Renal cortical epithelial cell (primary cell): Measurements from ENCODE around the gene TOX4. TPM values are rescaled to one million over a fixed set of nuclear protein-coding genes. Genes with fewer than 3 reads are reported as not detected.
"Not testable (repeated sequence)": the region's sequence is repeated elsewhere in the genome, so short reads cannot be mapped to it uniquely, and the experiment has no call there.

Experiments
- DNase-seq: peaks from one replicate; pipeline ENCODE4 v3.0.0-alpha.2; 2011; ENCODE audit warnings: low read depth
- total RNA-seq: library from RNA; depleted of rRNA; stranded (reverse); fragments of >200 nt; gene quantifications from 2 replicates; pipeline ENCODE4 v1.2.3, GENCODE V29; 2014

Gene TOX4
- total RNA-seq, 1 donor from 2014 or later: 59.0 TPM

DNA sequence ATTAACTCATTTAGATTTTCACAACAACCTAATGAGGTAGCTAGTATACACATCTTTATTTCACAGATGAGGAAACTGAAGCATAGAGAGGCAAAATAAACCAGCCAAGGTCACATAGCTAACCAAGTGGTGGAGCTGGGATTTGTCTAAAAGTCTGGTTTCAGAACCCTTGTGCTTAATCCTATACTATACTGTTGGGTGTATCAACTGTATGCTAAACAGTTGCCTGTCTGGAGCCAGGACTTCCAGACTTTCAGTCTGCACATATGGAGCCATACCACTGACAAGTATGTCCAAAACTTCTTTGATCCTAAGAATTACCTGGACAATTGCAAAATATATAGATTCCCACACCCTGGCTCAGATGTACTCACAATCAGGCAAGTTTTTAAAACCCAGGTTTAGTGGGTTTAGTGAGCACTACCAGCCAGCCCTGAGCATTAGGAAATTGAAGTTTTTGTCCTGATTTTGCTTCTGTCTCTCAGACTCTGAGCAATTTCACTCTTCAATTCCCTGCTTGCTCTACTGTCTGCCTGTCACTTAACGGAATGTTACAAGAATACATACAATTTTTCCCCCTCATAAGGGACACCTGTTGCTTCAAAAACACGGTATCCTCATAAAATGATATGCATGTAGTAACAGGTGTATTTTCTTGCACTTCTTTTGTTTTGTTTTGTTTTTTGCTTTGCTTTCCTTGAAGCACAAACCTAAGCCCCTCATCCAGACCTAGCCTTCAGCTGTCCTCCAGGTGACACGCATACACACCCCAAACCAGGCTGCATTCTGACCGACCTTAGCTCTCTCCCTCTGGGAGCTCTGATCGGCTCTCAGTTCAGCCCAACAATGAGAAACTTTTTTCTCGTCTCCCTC, 58.8 kb downstream of the TOX4 start:
- no peak for DNase-seq

DNA sequence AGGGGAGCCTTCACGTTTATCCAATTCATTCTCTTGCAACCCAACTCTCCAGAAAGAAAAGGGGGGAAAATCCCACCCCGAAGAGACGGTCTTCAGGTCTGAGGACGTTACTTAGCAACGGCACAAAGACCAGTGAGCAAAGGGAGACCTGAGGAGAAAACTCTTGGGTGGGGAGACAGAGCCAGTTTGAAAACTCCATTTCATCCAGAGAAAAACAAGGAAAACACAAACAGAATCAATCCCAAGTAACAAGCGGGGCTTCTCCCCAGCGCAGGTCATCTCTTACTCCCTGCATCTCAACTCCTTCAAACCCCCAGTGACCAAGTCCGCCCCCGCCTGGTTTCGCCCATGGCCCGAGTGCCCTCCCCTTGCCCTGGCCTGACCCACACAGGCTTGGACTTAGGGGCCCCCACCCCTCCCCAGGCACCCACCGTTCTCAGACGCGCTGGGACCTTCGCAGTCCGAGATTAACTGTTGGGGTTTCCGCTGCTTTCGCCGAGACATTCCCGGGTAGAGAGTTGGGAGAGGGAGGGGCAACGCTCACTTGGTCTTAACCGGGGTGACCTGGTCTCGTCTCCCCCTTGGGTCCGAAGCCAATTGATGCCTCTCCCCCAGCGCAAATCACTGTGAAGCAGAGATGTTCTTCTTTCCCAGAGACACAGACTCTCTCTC, 59.6 kb downstream of the TOX4 start:
- DNase-seq: no peak

GRCh38 chr14:21537090-21537424, 60.1 kb downstream of the TOX4 start:
- no peak for DNase-seq

DNA sequence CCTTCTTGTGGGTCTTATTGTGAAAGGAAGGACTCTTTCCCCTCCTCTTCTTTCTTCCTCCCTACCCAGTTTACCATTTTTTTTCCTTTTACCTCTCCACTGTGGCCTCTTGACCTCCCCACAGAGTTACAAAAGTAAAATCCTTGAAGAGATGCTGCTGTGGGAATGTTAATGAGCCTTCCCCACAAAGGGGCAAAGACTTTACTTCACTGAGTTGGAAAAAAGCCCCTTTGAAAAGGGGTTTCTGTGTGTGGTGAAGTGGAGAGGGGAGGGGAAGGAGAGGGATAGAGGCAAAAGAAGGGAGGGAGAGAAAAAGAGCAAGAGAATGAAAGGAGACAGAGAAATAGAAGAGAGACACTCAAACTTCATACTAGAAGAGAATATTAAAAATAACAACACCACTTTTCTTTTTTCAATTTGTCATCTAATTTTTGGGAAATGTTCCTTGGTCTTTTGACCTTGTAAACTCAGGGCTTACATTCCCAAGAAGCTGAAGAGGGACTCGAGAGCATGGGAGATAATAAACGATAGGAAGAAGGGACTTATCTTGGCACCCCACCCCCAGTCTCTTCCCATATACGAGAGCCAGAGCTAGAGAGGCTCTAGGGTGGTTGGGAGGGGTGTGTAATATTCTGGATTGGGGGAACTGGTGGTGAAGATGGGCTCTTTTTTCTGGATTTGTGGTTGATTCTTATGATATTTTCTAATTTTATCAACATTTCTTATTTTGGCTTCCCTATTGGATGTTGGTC, 62.4 kb downstream of the TOX4 start:
- no peak for DNase-seq

- no peak for DNase-seq
Observed at GRCh38 chr14:21541413-21542074, 64.5 kb downstream of the TOX4 start.

DNA sequence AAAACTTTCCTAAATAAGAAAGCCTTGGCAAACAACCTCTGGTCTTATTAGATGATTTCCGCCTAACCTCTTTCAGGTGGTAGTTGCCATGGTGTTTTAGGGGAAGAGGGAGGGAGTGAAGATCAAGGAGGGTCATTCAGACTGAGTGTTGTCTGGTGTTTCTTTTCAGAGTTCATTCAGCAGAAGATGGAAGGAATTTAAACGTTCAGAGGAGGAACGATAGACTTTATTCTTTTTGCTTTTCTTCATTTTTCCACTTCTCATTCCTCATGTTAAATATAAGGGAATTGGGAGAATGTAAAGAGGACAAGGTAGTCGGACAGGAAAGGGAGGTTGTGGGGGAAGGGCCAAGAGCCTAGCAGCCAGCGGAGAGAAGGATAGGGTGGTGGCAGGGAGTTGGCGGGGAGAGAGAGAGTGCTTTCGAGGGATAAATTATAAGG, 66.5 kb downstream of the TOX4 start:
- no peak for DNase-seq

GRCh38 chr14:21543963-21544362, 67.0 kb downstream of the TOX4 start:
- DNase-seq: no peak

DNA sequence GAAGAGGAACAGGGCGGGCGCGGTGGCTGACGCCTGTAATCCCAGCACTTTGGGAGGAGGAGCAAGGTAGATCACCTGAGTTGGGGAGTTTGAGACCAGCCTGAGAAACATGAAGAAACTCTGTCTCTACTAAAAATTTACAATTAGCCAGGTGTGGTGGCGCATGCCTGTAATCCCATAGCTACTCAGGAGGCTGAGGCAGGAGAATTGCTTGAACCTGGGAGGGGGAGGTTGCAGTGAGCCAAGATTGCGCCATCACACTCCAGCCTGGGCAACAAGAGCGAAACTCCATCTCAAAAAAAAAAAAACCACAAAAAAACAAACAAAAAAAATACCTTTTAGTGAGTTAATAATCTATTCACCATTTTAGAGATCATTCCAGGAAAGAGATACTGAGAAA, 67.6 kb downstream of the TOX4 start:
- DNase-seq: not testable (repeated sequence)

Other genes with a start within 250 kb of the TOX4 start
- 524 and 834 TPM in 2 replicates for gene HNRNPC, start 207.8 kb upstream of the TOX4 start, total RNA-seq
- 0.05 TPM in 1 of 2 replicates, not detected in the other for gene RPGRIP1, start 197.1 kb upstream of the TOX4 start, total RNA-seq
- 60.1 and 102 TPM in 2 replicates for gene SUPT16H, start 93.2 kb upstream of the TOX4 start, total RNA-seq
- gene CHD8, start 21.1 kb upstream of the TOX4 start, total RNA-seq: 42.4 and 92.8 TPM in 2 replicates
- 25.2 and 32.1 TPM in 2 replicates for gene RAB2B, start 236 bp upstream of the TOX4 start, total RNA-seq
- 51.3 and 71.9 TPM in 2 replicates for gene METTL3, start 34.1 kb downstream of the TOX4 start, total RNA-seq
- gene SALL2, start 49.2 kb downstream of the TOX4 start, total RNA-seq: 1.7 and 15.9 TPM in 2 replicates
- not detected in 2 replicates for gene OR10G3, start 102.9 kb downstream of the TOX4 start, total RNA-seq
- not detected in 2 replicates for gene OR10G2, start 157.7 kb downstream of the TOX4 start, total RNA-seq
- not detected in 2 replicates for gene OR4E2, start 176.6 kb downstream of the TOX4 start, total RNA-seq
- not detected in 2 replicates for gene OR4E1, start 196.6 kb downstream of the TOX4 start, total RNA-seq